ENCODE data around the gene SORD. TPM values are rescaled to one million over a fixed set of nuclear protein-coding genes. Genes with fewer than 3 reads are reported as not detected.

SORD gene
- total and polyA plus RNA-seq, 9 of the 15 experiments (the other 6 are each of a cell fraction or from before 2014, with no cell fraction given): 5.9 to 79.2 (median 29.6) TPM

DNA sequence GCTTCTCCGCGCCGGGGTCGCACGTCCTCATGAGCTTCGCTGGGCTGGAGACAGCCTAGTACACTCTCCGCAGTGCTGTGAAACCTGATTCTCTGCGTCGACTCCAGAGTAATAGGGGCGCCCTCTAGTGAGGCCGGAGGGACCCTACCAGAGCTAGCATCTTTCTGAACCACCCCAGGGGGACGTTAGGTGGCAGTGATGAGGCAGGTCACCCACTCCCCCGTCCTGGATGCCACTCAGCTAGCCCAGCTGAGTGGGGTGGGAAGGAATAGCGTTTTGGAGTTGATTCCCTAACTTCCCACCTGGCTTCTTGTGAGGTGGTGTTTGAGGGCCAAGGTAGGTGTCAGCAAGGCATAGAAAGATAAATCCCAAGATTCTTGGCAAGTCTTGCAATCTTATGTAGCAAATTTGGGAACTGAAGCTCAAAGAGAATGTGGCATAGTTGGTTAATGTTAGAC lies 95.2 kb downstream of the SORD start (continued):
- TF ChIP-seq ZNF253 (CRISPR knock-in tag; conservative IDR thresholded peaks at IDR 0.05): no peak
- TF ChIP-seq MCM2 (IDR thresholded peaks at IDR 0.05; ENCODE audit: low read depth): no peak
- no peak for TF ChIP-seq NFYB (IDR thresholded peaks at IDR 0.05; ENCODE audit: extremely low read depth, insufficient read length)
- TF ChIP-seq ZFP30 (CRISPR knock-in tag; IDR thresholded peaks at IDR 0.05; ENCODE audit: borderline replicate concordance): no peak
- no peak for TF ChIP-seq NUFIP1 (IDR thresholded peaks at IDR 0.05; ENCODE audit: partially characterized antibody)
- TF ChIP-seq JUNB (CRISPR knock-in tag; conservative IDR thresholded peaks at IDR 0.05): no peak
- TF ChIP-seq ARID3A (IDR thresholded peaks at IDR 0.05; ENCODE audit: borderline replicate concordance, low read depth, low read length): no peak
- peak in 1 of 3 experiments; percentile 24 for TF ChIP-seq YY1 (IDR thresholded peaks at IDR 0.05; ENCODE audit: borderline replicate concordance in 1 of 3, control insufficient read depth in 1 of 3, extremely low read depth in 1 of 3, insufficient read depth in 3 of 3, insufficient read length in 1 of 3, insufficient replicate concordance in 2 of 3, low read depth in 1 of 3, low read length in 2 of 3)
- TF ChIP-seq SAFB (IDR thresholded peaks at IDR 0.05; ENCODE audit: borderline replicate concordance, low read depth, low read length): no peak
- TF ChIP-seq, protein P1, sequence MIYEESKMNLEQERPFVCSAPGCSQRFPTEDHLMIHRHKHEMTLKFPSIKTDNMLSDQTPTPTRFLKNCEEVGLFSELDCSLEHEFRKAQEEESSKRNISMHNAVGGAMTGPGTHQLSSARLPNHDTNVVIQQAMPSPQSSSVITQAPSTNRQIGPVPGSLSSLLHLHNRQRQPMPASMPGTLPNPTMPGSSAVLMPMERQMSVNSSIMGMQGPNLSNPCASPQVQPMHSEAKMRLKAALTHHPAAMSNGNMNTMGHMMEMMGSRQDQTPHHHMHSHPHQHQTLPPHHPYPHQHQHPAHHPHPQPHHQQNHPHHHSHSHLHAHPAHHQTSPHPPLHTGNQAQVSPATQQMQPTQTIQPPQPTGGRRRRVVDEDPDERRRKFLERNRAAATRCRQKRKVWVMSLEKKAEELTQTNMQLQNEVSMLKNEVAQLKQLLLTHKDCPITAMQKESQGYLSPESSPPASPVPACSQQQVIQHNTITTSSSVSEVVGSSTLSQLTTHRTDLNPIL (CRISPR knock-in tag; IDR thresholded peaks at IDR 0.05): no peak
- TF ChIP-seq FOXJ3 (CRISPR knock-in tag; IDR thresholded peaks at IDR 0.05): no peak
- no peak for TF ChIP-seq SREBF1 (IDR thresholded peaks at IDR 0.05; ENCODE audit: borderline replicate concordance, low read depth, low read length)
- TF ChIP-seq ZC3H4 (CRISPR knock-in tag; IDR thresholded peaks at IDR 0.05; ENCODE audit: borderline replicate concordance): 0 out of 2 replicates have a peak, but pooled peaks have one; percentile 66
- TF ChIP-seq ATF7 (IDR thresholded peaks at IDR 0.05): 0 out of 2 replicates have a peak, but pooled peaks have one; percentile 38
- no peak for TF ChIP-seq ZNF280B (CRISPR knock-in tag; IDR thresholded peaks at IDR 0.05)
- 0 out of 2 replicates have a peak, but pooled peaks have one; percentile 24 for TF ChIP-seq SMAD4 (CRISPR knock-in tag; conservative IDR thresholded peaks at IDR 0.05)
- no peak for TF ChIP-seq SAP30 (IDR thresholded peaks at IDR 0.05; ENCODE audit: borderline replicate concordance, insufficient read depth, low read depth, low read length, poor library complexity, severe bottlenecking)
- TF ChIP-seq LCOR (CRISPR knock-in tag; IDR thresholded peaks at IDR 0.05): no peak
- no peak for TF ChIP-seq ZNF717 (CRISPR knock-in tag; IDR thresholded peaks at IDR 0.05)
- TF ChIP-seq, protein P2, sequence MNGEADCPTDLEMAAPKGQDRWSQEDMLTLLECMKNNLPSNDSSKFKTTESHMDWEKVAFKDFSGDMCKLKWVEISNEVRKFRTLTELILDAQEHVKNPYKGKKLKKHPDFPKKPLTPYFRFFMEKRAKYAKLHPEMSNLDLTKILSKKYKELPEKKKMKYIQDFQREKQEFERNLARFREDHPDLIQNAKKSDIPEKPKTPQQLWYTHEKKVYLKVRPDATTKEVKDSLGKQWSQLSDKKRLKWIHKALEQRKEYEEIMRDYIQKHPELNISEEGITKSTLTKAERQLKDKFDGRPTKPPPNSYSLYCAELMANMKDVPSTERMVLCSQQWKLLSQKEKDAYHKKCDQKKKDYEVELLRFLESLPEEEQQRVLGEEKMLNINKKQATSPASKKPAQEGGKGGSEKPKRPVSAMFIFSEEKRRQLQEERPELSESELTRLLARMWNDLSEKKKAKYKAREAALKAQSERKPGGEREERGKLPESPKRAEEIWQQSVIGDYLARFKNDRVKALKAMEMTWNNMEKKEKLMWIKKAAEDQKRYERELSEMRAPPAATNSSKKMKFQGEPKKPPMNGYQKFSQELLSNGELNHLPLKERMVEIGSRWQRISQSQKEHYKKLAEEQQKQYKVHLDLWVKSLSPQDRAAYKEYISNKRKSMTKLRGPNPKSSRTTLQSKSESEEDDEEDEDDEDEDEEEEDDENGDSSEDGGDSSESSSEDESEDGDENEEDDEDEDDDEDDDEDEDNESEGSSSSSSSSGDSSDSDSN (IDR thresholded peaks at IDR 0.05; ENCODE audit: borderline replicate concordance in 1 of 2, low read depth in 2 of 2, low read length in 2 of 2): 0 out of 4 replicates have a peak, but pooled peaks of 1 of the 2 experiments have one; percentile 43

Measured in K562 (cell line).